HFF-Myc (cell line): ENCODE data around the gene HNMT.

Experiments
- DNase-seq: peaks from one replicate; pipeline ENCODE4 v3.0.0-alpha.2; 2011; ENCODE audit warnings: low read depth; ENCODE audit errors: extremely low read depth
- H3K4me3 ChIP-seq: replicated peaks from 2 replicates; pipeline ENCODE4 v1.5.1; 2011; ENCODE audit warnings: low read depth, mild to moderate bottlenecking, control low read depth, low read length
- CTCF ChIP-seq: IDR thresholded peaks from 2 replicates; pipeline ENCODE4 v1.5.1; 2012; ENCODE audit warnings: mild to moderate bottlenecking, low read depth, low read length, control low read depth; ENCODE audit errors: missing control alignments

The HNMT gene

GRCh38 chr2:137963535-137964065 lies 673 bp upstream of the HNMT start:
- DNase-seq = no peak
- H3K4me3 ChIP-seq = no peak overlapping the region; the same call in 1 of the 2 replicates
- no peak for TF ChIP-seq CTCF

GRCh38 chr2:137964859-137965459 lies 686 bp downstream of the HNMT start:
- H3K4me3 ChIP-seq = peak overlapping the region; percentile 48
- TF ChIP-seq CTCF = no peak
- no peak for DNase-seq

- no peak overlapping the region for H3K4me3 ChIP-seq
- DNase-seq = no peak
- TF ChIP-seq CTCF = no peak
These were observed 1.8 kb downstream of the HNMT start for GRCh38 chr2:137966043-137966442.

- TF ChIP-seq CTCF = no peak
- DNase-seq = no peak
- H3K4me3 ChIP-seq = no peak overlapping the region
These were observed 2.8 kb downstream of the HNMT start for GRCh38 chr2:137967042-137967441.

- no peak for TF ChIP-seq CTCF
- H3K4me3 ChIP-seq = no peak overlapping the region
- no peak for DNase-seq
These were observed 4.5 kb downstream of the HNMT start for GRCh38 chr2:137968477-137969417.

- no peak for TF ChIP-seq CTCF
- peak; percentile 17 for DNase-seq
These were observed 5.1 kb downstream of the HNMT start for GRCh38 chr2:137969418-137969765.

More at GRCh38 chr2:137969418-137969765, 5.1 kb downstream of the HNMT start:
- no peak overlapping the region for H3K4me3 ChIP-seq
